WERI-Rb-1 (cell line): ENCODE data around the gene HMBS.

ENCODE experiments used
- DNase-seq: peaks from one replicate; pipeline ENCODE4 v3.0.0-alpha.2; 2020
- H3K27ac ChIP-seq: fragments of 250-450 bp; sonication (Bioruptor Pico); 2 replicates; pipeline ENCODE4 v1.5.1; 2020; ENCODE audit warnings: mild to moderate bottlenecking, moderate library complexity
- H3K27me3 ChIP-seq: fragments of 250-450 bp; sonication (Bioruptor Pico); 2 replicates; pipeline ENCODE4 v1.5.1; 2021; ENCODE audit warnings: mild to moderate bottlenecking, low read depth, moderate library complexity; ENCODE audit not compliant: insufficient read depth, severe bottlenecking
- H3K36me3 ChIP-seq: fragments of 250-450 bp; sonication (Bioruptor Pico); 2 replicates; pipeline ENCODE4 v1.5.1; 2020; ENCODE audit warnings: mild to moderate bottlenecking, moderate library complexity
- H3K4me3 ChIP-seq: 2 replicates; pipeline ENCODE4 v1.5.1; 2011; ENCODE audit warnings: low read depth, mild to moderate bottlenecking, control low read depth, low read length
- H3K9me3 ChIP-seq: fragments of 250-450 bp; sonication (Bioruptor Pico); 2 replicates; pipeline ENCODE4 v1.5.1; 2021; ENCODE audit warnings: mild to moderate bottlenecking, moderate library complexity; ENCODE audit not compliant: severe bottlenecking
- CTCF ChIP-seq: IDR thresholded peaks from 2 replicates; pipeline ENCODE4 v1.5.1; 2011; ENCODE audit warnings: low read depth, mild to moderate bottlenecking, control low read depth, inconsistent platforms, low read length

HMBS gene

DNA sequence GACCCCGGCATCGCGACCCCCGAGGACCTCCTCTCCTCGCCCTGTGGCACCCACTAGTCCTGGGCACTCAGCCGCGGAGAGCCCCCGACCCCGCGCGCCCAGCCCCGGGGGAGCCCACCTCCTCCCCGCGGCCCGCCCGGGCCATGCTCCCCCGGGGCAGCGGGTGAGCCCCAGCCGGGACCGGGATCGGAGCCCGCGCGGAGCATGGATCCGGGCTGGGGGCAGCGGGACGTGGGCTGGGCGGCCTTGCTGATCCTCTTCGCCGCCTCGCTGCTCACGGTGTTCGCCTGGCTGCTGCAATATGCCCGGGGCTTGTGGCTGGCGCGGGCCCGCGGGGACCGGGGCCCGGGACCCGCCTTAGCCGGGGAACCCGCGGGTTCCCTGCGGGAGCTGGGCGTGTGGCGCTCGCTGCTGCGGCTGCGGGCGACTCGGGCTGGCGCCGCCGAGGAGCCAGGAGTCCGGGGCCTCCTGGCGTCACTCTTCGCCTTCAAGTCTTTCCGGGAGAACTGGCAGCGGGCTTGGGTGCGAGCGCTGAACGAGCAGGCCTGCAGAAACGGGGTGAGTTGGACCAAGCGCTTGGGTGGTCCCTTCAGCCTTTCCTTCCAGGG lies 23.0 kb downstream of the HMBS start:
- H3K27ac ChIP-seq: peak overlapping the region; percentile 50
- DNase-seq: no peak
- H3K9me3 ChIP-seq: no peaks in the 10 kb centered on the region
- H3K27me3 ChIP-seq: no peaks in the 10 kb centered on the region
- TF ChIP-seq CTCF: no peak
- peak overlapping the region; percentile 68 for H3K4me3 ChIP-seq
- H3K36me3 ChIP-seq: peaks cover 13% of the 10 kb centered on the region

GRCh38 chr11:119108146-119108856 lies 23.6 kb downstream of the HMBS start:
- H3K27ac ChIP-seq: no peak overlapping the region; the same call in 1 of the 2 replicates

DNA sequence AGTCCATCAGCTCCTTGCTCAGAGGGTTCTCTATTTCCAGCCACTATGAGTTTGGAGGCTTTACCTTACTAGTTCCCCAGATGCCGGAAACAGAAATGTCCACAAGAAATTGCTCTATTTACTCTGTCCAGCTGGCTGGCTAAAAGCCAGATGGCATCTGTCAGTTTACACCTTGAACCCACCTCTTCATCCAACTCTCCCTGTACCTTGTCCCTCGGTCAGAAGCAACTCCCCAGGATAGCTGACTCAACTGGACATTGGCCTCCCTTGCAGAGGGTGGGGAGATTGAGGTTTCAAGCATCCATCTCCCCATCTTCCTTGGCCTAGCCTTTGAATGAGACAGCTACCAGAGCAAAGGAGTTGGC lies 24.2 kb downstream of the HMBS start:
- DNase-seq: no peak
- Histone ChIP-seq H3K27ac (no peak overlapping the region), H3K4me3 (no peak overlapping the region), H3K9me3 (no peaks in the 10 kb centered on the region), H3K27me3 (no peaks in the 10 kb centered on the region), H3K36me3 (peaks cover 13% of the 10 kb centered on the region)
- TF ChIP-seq CTCF: no peak

More at GRCh38 chr11:119108146-119108856, 23.6 kb downstream of the HMBS start:
- Histone ChIP-seq H3K36me3 (peaks cover 13% of the 10 kb centered on the region), H3K27me3 (no peaks in the 10 kb centered on the region), H3K4me3 (peak overlapping the region; percentile 68), H3K9me3 (no peaks in the 10 kb centered on the region)
- DNase-seq: no peak
- no peak for TF ChIP-seq CTCF

GRCh38 chr11:119109843-119110242 lies 25.2 kb downstream of the HMBS start:
- Histone ChIP-seq H3K27ac (no peak overlapping the region), H3K36me3 (peaks cover 18% of the 10 kb centered on the region), H3K9me3 (no peaks in the 10 kb centered on the region), H3K27me3 (no peaks in the 10 kb centered on the region), H3K4me3 (no peak overlapping the region)
- DNase-seq: no peak
- TF ChIP-seq CTCF: no peak

- H3K36me3 ChIP-seq: peaks cover 19% of the 10 kb centered on the region
- no peak for TF ChIP-seq CTCF
- H3K27me3 ChIP-seq: no peaks in the 10 kb centered on the region
- no peaks in the 10 kb centered on the region for H3K9me3 ChIP-seq
- DNase-seq: no peak
- H3K4me3 ChIP-seq: no peak overlapping the region
- no peak overlapping the region for H3K27ac ChIP-seq
These were observed 25.8 kb downstream of the HMBS start for GRCh38 chr11:119110439-119110838.
